Lower leg skin (tissue), 3 donors: ENCODE data around the gene VWA8.

Source experiments
- POLR2A ChIP-seq, 2 donors: fragments of 450-650 bp; IDR thresholded peaks; one replicate each; pipeline ENCODE4 v1.6.1; 2016 to 2017; ENCODE audit warnings: antibody characterized with exemption in 2 of 2, mild to moderate bottlenecking in 1 of 2, moderate library complexity in 1 of 2
- TF ChIP-seq, protein P1 (sequence below), 3 donors: fragments of 450-650 bp; IDR thresholded peaks; one replicate each; pipeline ENCODE4 v1.5.1; 2016; ENCODE audit warnings: antibody characterized with exemption in 3 of 3, mild to moderate bottlenecking in 3 of 3, moderate library complexity in 2 of 3

DNA sequence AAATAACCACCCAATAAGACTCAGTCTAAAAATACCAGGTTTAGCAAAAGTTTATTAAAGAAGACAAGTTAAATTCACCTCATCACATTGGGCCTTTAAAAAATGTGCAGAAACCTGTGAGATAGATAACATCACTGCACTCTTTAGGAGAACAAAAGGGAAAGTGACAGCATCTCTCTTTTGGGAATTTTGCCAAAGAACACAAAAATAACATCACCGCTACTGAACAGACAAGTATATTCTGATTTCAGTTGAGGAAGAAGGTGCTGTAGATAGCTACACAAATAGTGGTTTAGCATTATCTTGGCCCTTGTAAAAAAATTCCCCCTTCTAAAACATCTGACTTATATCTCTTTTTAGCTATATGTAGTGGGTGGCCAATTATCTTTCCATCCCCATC is 244.7 kb downstream of the VWA8 start:
- TF ChIP-seq POLR2A (IDR thresholded peaks at IDR 0.05), result no peak
- TF ChIP-seq, protein P1, sequence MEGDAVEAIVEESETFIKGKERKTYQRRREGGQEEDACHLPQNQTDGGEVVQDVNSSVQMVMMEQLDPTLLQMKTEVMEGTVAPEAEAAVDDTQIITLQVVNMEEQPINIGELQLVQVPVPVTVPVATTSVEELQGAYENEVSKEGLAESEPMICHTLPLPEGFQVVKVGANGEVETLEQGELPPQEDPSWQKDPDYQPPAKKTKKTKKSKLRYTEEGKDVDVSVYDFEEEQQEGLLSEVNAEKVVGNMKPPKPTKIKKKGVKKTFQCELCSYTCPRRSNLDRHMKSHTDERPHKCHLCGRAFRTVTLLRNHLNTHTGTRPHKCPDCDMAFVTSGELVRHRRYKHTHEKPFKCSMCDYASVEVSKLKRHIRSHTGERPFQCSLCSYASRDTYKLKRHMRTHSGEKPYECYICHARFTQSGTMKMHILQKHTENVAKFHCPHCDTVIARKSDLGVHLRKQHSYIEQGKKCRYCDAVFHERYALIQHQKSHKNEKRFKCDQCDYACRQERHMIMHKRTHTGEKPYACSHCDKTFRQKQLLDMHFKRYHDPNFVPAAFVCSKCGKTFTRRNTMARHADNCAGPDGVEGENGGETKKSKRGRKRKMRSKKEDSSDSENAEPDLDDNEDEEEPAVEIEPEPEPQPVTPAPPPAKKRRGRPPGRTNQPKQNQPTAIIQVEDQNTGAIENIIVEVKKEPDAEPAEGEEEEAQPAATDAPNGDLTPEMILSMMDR (IDR thresholded peaks at IDR 0.05), result no peak
